A549 (cell line): ENCODE measurements around the gene PGLYRP3. TPM values are rescaled to one million over a fixed set of nuclear protein-coding genes. Genes with fewer than 3 reads are reported as not detected.

Source experiments
- ATAC-seq, 2 experiments: fragments of 200-7000 bp in 1 of 2; fragments of >200 bp in 1 of 2; cut with Nextera tagmentation in 1 of 2; cut with Tn5 transposase in 1 of 2; 3 replicates each; pipeline versions ENCODE4 v1.8.0 to v1.9.1; 2018 to 2020; ENCODE audit warnings: mild to moderate bottlenecking in 1 of 2, moderate library complexity in 1 of 2
- CTCF ChIA-PET: fragments of 300-600 bp; sonication (Branson Sonifier 250); formaldehyde crosslinking; extraction: SDS; loops from one replicate; lab custom pipeline; 2021; ENCODE audit warnings: antibody characterized with exemption, inconsistent platforms; lab: Yijun Ruan, JAX
- POLR2A ChIA-PET: fragments of 350-600 bp; formaldehyde crosslinking; extraction: SDS; loops from one replicate; lab custom pipeline; 2021; ENCODE audit warnings: antibody characterized with exemption, inconsistent platforms; lab: Yijun Ruan, JAX
- DNase-seq, 2 experiments: peaks; one replicate each; pipeline versions ENCODE4 v3.0.0 to v3.0.0-alpha.2; 2011 to 2016; ENCODE audit warnings: low read depth in 1 of 2, low spot score in 1 of 2
- FAIRE-seq: peaks from 2 replicates; lab custom pipeline; 2011; peaks lifted over from hg19 to GRCh38; lab: Jason Lieb, UNC
- H3K27ac ChIP-seq, 2 experiments: fragments of >200 bp; sonication (Bioruptor Twin); formaldehyde crosslinking; 3 replicates each; pipeline ENCODE4 v1.5.1; 2016 to 2017
- H3K4me1 ChIP-seq: fragments of >200 bp; sonication (Bioruptor Twin); formaldehyde crosslinking; 3 replicates; pipeline ENCODE4 v1.6.1; 2016
- H3K4me2 ChIP-seq: fragments of >200 bp; sonication (Bioruptor Twin); formaldehyde crosslinking; 3 replicates; pipeline ENCODE4 v1.6.1; 2016
- H3K4me3 ChIP-seq: fragments of >200 bp; sonication (Bioruptor Twin); formaldehyde crosslinking; 3 replicates; pipeline ENCODE4 v1.5.1; 2016
- H3K9me3 ChIP-seq: fragments of >200 bp; sonication (Bioruptor Twin); formaldehyde crosslinking; 3 replicates; pipeline ENCODE4 v1.6.1; 2016
- CBX8 ChIP-seq: fragments of 200-600 bp; sonication (generic); IDR thresholded peaks from 2 replicates; pipeline ENCODE4 v1.6.1; 2016
- CTCF ChIP-seq: fragments of >200 bp; sonication (Bioruptor Twin); formaldehyde crosslinking; IDR thresholded peaks from 3 replicates; pipeline ENCODE4 v1.5.1; 2016
- E2F6 ChIP-seq: IDR thresholded peaks from 2 replicates; pipeline ENCODE4 v1.6.1; 2012; ENCODE audit warnings: low read depth, borderline replicate concordance
- EHF ChIP-seq: fragments of 250-450 bp; sonication (Bioruptor Pico); IDR thresholded peaks from 2 replicates; pipeline ENCODE4 v1.5.0; 2020; ENCODE audit warnings: mild to moderate bottlenecking
- EP300 ChIP-seq, 2 experiments: fragments of >200 bp; sonication (Bioruptor Twin); formaldehyde crosslinking; IDR thresholded peaks; 2 replicates in 1 of 2; 3 replicates in 1 of 2; pipeline ENCODE4 v1.6.1; 2016 to 2017
- ESRRA ChIP-seq: fragments of 150-350 bp; IDR thresholded peaks from 2 replicates; pipeline ENCODE4 v1.6.1; 2014; ENCODE audit warnings: mild to moderate bottlenecking, low read length, borderline replicate concordance
- HDAC2 ChIP-seq: fragments of 200-600 bp; sonication (generic); IDR thresholded peaks from 2 replicates; pipeline ENCODE4 v1.6.1; 2016
- HMGXB4 ChIP-seq: fragments of 250-450 bp; sonication (Bioruptor Pico); IDR thresholded peaks from 2 replicates; pipeline ENCODE4 v1.5.0; 2021; ENCODE audit warnings: mild to moderate bottlenecking, moderate library complexity, borderline replicate concordance
- JUNB ChIP-seq: fragments of >200 bp; sonication (Bioruptor Twin); formaldehyde crosslinking; IDR thresholded peaks from 2 replicates; pipeline ENCODE4 v1.6.1; 2016
- MAX ChIP-seq: IDR thresholded peaks from 2 replicates; pipeline ENCODE4 v1.6.1; 2012
- MAZ ChIP-seq: fragments of 150-350 bp; IDR thresholded peaks from 2 replicates; pipeline ENCODE4 v1.6.1; 2014; ENCODE audit warnings: antibody characterized with exemption, low read depth, low read length, borderline replicate concordance
- MYC ChIP-seq: IDR thresholded peaks from 2 replicates; pipeline ENCODE4 v1.6.1; 2012; ENCODE audit warnings: mild to moderate bottlenecking, inconsistent platforms, low read length, improper control_type of control experiment, borderline replicate concordance
- NR3C1 ChIP-seq: fragments of >200 bp; sonication (Bioruptor Twin); formaldehyde crosslinking; IDR thresholded peaks from 3 replicates; pipeline ENCODE4 v1.6.1; 2017
- PBX3 ChIP-seq: IDR thresholded peaks from 2 replicates; pipeline ENCODE4 v1.6.1; 2012
- PHF8 ChIP-seq: fragments of 200-600 bp; sonication (generic); IDR thresholded peaks from 2 replicates; pipeline ENCODE4 v1.6.1; 2016; ENCODE audit warnings: low read depth, mild to moderate bottlenecking, antibody characterized with exemption, moderate library complexity, borderline replicate concordance
- RAD21 ChIP-seq, 2 experiments: fragments of >200 bp in 1 of 2; sonication (Bioruptor Twin) in 1 of 2; formaldehyde crosslinking in 1 of 2; IDR thresholded peaks in 1 of 2; conservative IDR thresholded peaks in 1 of 2; 2 replicates in 1 of 2; 3 replicates in 1 of 2; pipeline ENCODE4 v1.6.1; 2012 to 2018; ENCODE audit warnings: inconsistent platforms in 1 of 2
- RARB ChIP-seq: fragments of 250-450 bp; sonication (Bioruptor Pico); IDR thresholded peaks from 2 replicates; pipeline ENCODE4 v1.8.0; 2021; ENCODE audit warnings: mild to moderate bottlenecking, moderate library complexity
- RCOR1 ChIP-seq: fragments of 150-350 bp; IDR thresholded peaks from 2 replicates; pipeline ENCODE4 v1.6.1; 2014; ENCODE audit warnings: antibody characterized with exemption, low read length, low read depth
- RFX5 ChIP-seq: fragments of 450-650 bp; IDR thresholded peaks from 2 replicates; pipeline ENCODE4 v1.7.1; 2014; ENCODE audit warnings: antibody characterized with exemption, mild to moderate bottlenecking, moderate library complexity
- SREBF2 ChIP-seq: fragments of 450-650 bp; IDR thresholded peaks from 2 replicates; pipeline ENCODE4 v1.6.1; 2014; ENCODE audit warnings: mild to moderate bottlenecking, moderate library complexity
- TFCP2L1 ChIP-seq: fragments of 250-450 bp; sonication (Bioruptor Pico); IDR thresholded peaks from 2 replicates; pipeline ENCODE4 v1.5.0; 2021; ENCODE audit warnings: mild to moderate bottlenecking
- WGBS: methylation state at CpG from one replicate; pipeline ENCODE4 v1.1.6; 2017; ENCODE audit errors: missing lambda C conversion rate; 5-methylcytosine and 5-hydroxymethylcytosine counted together
- polyA plus RNA-seq, 4 experiments: library from polyadenylated mRNA; depleted of rRNA in 3 of 4; stranded (reverse); fragments of >200 nt; fragmentation: RNase III in 1 of 4; extraction: RNeasy Plus Mini Kit Qiagen cat#74134 plus additional on column Dnase treatment in 1 of 4; gene quantifications; 2 replicates in 3 of 4; 3 replicates in 1 of 4; pipeline ENCODE4 v1.2.3, GENCODE V29; 2011 to 2017

Gene PGLYRP3
- polyA plus RNA-seq, 2 of the 4 experiments (the other 2 are of a cell fraction): not detected

- no peak overlapping the region for H3K4me3 ChIP-seq
- WGBS: 26% methylated on average over 8 of the region's 8 CpGs
- no peak for DNase-seq
- H3K9me3 ChIP-seq: no peaks in the 10 kb centered on the region
- no peak overlapping the region for H3K27ac ChIP-seq
- H3K4me2 ChIP-seq: no peak overlapping the region
- ChIA-PET POLR2A (no interaction called here), CTCF (interaction anchor here (2.0 kb wide), 1 partner anchor 14 kb away, joined by 5 read pairs; no protein-coding TSS in a partner anchor)
- FAIRE-seq: no peak
- no peak for ATAC-seq
- TF ChIP-seq TFCP2L1 (CRISPR knock-in tag): no peak
- H3K4me1 ChIP-seq: no peaks in the 10 kb centered on the region
Observed at GRCh38 chr1:153292185-153292584, 20.6 kb downstream of the PGLYRP3 start.

GRCh38 chr1:153291514-153291913 lies 21.2 kb downstream of the PGLYRP3 start:
- no peak for TF ChIP-seq EHF
- TF ChIP-seq SREBF2: no peak
- TF ChIP-seq RFX5: no peak
- TF ChIP-seq PBX3: no peak
- TF ChIP-seq RARB: no peak
- TF ChIP-seq JUNB: no peak
- TF ChIP-seq ESRRA: no peak
- no peak for TF ChIP-seq MAZ
- no peak for TF ChIP-seq NR3C1
- no peak for TF ChIP-seq MYC
- TF ChIP-seq PHF8: no peak
- no peak for TF ChIP-seq E2F6
- TF ChIP-seq EP300 (IDR thresholded peaks at IDR 0.05): no peak
- TF ChIP-seq MAX: no peak
- TF ChIP-seq CBX8: no peak
- no peak for TF ChIP-seq RCOR1
- no peak for TF ChIP-seq HDAC2
- TF ChIP-seq HMGXB4: no peak
- ATAC-seq: no peak
- no peak for DNase-seq
- ChIA-PET POLR2A (no interaction called here), CTCF (interaction anchor here (2.0 kb wide), 1 partner anchor 14 kb away, joined by 5 read pairs; no protein-coding TSS in a partner anchor)
- no peak for FAIRE-seq
- H3K27ac ChIP-seq: no peak overlapping the region
- WGBS: 24% methylated on average over 5 of the region's 5 CpGs
- H3K4me2 ChIP-seq: no peak overlapping the region
- no peak overlapping the region for H3K4me3 ChIP-seq
- H3K9me3 ChIP-seq: no peaks in the 10 kb centered on the region
- H3K4me1 ChIP-seq: no peaks in the 10 kb centered on the region

GRCh38 chr1:153288634-153289275 lies 24.0 kb downstream of the PGLYRP3 start:
- ATAC-seq (peak; percentile 82 to 97), DNase-seq (peak; percentile 35 to 71)
- POLR2A ChIA-PET: no interaction called here

More at GRCh38 chr1:153288634-153289275, 24.0 kb downstream of the PGLYRP3 start:
- no peak overlapping the region for H3K27ac ChIP-seq
- H3K4me3 ChIP-seq: no peak overlapping the region
- FAIRE-seq: no peak
- CTCF ChIA-PET: interaction anchor here (0.6 to 1.8 kb wide), 11 partner anchors 8 to 431 kb away, joined by 3 to 12 read pairs (median 3); no protein-coding TSS in a partner anchor
- no peaks in the 10 kb centered on the region for H3K9me3 ChIP-seq
- no peak overlapping the region for H3K4me2 ChIP-seq
- 54% methylated on average over 8 of the region's 11 CpGs for WGBS
- H3K4me1 ChIP-seq: no peaks in the 10 kb centered on the region
- TF ChIP-seq SREBF2: no peak
- TF ChIP-seq CTCF: peak; percentile 49
- TF ChIP-seq RAD21 (conservative IDR thresholded peaks at IDR 0.05 in 1 of 2, IDR thresholded peaks at IDR 0.05 in 1 of 2): peak; percentile 30 to 31; a peak in 2 of 5 replicates
- TF ChIP-seq, all 56 proteins: peak for 2
